ENCODE data around the gene LMOD2. TPM values are rescaled to one million over a fixed set of nuclear protein-coding genes. Genes with fewer than 3 reads are reported as not detected.

Gene LMOD2
- total RNA-seq, 1 experiment from 2014 or later, result not detected

GRCh38 chr7:123621707-123622106 is 34.0 kb upstream of the LMOD2 start:
- H3K4me3 Mint-ChIP-seq, result no peak overlapping the region
- H4K20me1 ChIP-seq (ENCODE audit: control insufficient read depth, insufficient read depth, insufficient read length), result no peaks in the 10 kb centered on the region
- 100% methylated on average over 1 of the region's 4 CpGs for WGBS (ENCODE audit: extremely low coverage, insufficient read length, low lambda C conversion rate)

More at GRCh38 chr7:123621707-123622106, 34.0 kb upstream of the LMOD2 start:
- H3K9me3 Mint-ChIP-seq, result no peaks in the 10 kb centered on the region
- no peaks in the 10 kb centered on the region for H3K36me3 Mint-ChIP-seq (ENCODE audit: insufficient read depth in 1 of 3, low read depth in 3 of 3)
- H3K4me1 Mint-ChIP-seq, result peaks cover 0 to 2% of the 10 kb centered on the region in 2 experiments; a peak in 2 of 4 replicates
- H3K4me1 ChIP-seq (ENCODE audit: insufficient read depth, low read length), result no peaks in the 10 kb centered on the region
- no peak overlapping the region for H3K4ac ChIP-seq (ENCODE audit: low read depth, low read length)
- no peak overlapping the region for H4K8ac ChIP-seq (replicated peaks; ENCODE audit: insufficient read length, low read depth, low read length)
- no peaks in the 10 kb centered on the region for H3K27me3 Mint-ChIP-seq (ENCODE audit: low read depth)
- H3K9me3 ChIP-seq (ENCODE audit: control insufficient read depth, low read depth, low read length), result no peaks in the 10 kb centered on the region
- no peak overlapping the region for H3K23ac ChIP-seq (ENCODE audit: insufficient read length, low read depth, low read length)
- H3K27ac ChIP-seq (ENCODE audit: insufficient read length, low read depth, low read length), result no peak overlapping the region
- no peak overlapping the region for H2BK20ac ChIP-seq (ENCODE audit: low read depth, low read length, poor library complexity, severe bottlenecking)
- no peak overlapping the region for H2BK15ac ChIP-seq (ENCODE audit: low read depth, low read length)
- TF ChIP-seq CTCF (conservative IDR thresholded peaks at IDR 0.05), result no peak
- no peaks in the 10 kb centered on the region for H3K79me2 ChIP-seq (ENCODE audit: insufficient read depth, low read length)
- H2BK120ac ChIP-seq (ENCODE audit: low read depth, low read length, poor library complexity, severe bottlenecking), result no peak overlapping the region
- no peak overlapping the region for H2AFZ ChIP-seq (ENCODE audit: low read length)
- no peak overlapping the region for H3K4me2 ChIP-seq (ENCODE audit: insufficient read depth, insufficient read length, low read length)
- H3K79me1 ChIP-seq (ENCODE audit: insufficient read depth, low read depth, low read length, poor library complexity, severe bottlenecking), result no peaks in the 10 kb centered on the region
- H4K91ac ChIP-seq (ENCODE audit: insufficient read length, low read depth, low read length), result no peak overlapping the region
- H2BK12ac ChIP-seq (ENCODE audit: insufficient read length, low read depth, low read length), result no peak overlapping the region
- no peak overlapping the region for H3T11ph ChIP-seq (ENCODE audit: low read length)
- no peak overlapping the region for H3K18ac ChIP-seq (ENCODE audit: insufficient read length, low read depth, low read length)
- no peak overlapping the region for H3K9ac ChIP-seq (ENCODE audit: extremely low read depth, insufficient read length, low read length)
- H3K56ac ChIP-seq (ENCODE audit: insufficient read length, low read depth, low read length), result no peak overlapping the region
- H4K5ac ChIP-seq (ENCODE audit: insufficient read length, low read depth, low read length), result no peak overlapping the region
- no peak overlapping the region for H3K14ac ChIP-seq (ENCODE audit: insufficient read depth, low read length)
- H3K27ac Mint-ChIP-seq, result no peak overlapping the region
- no peaks in the 10 kb centered on the region for H3K23me2 ChIP-seq (ENCODE audit: insufficient read length, low read depth, low read length, poor library complexity, severe bottlenecking)
- no peaks in the 10 kb centered on the region for H3K27me3 ChIP-seq (ENCODE audit: insufficient read depth, low read length)
- H2AK5ac ChIP-seq (ENCODE audit: insufficient read length, low read length), result no peak overlapping the region
- H2BK5ac ChIP-seq (ENCODE audit: insufficient read length, low read length), result no peak overlapping the region
- DNase-seq, result no peak

Data from H9 (cell line).